ENCODE measurements around the gene ACTN2. TPM values are rescaled to one million over a fixed set of nuclear protein-coding genes. Genes with fewer than 3 reads are reported as not detected.

ACTN2 gene
- total and polyA plus RNA-seq, 4 donors, result 0.81 to 6.6 (median 3.0) TPM

GRCh38 chr1:236754525-236755210 is 68.4 kb downstream of the ACTN2 start:
- Histone ChIP-seq H3K27ac (ENCODE audit: low read depth in 1 of 2, low read length in 1 of 2) (no peak overlapping the region), H3K27me3 (ENCODE audit: control insufficient read depth in 3 of 3, insufficient read depth in 3 of 3, low read length in 2 of 3) (no peaks in the 10 kb centered on the region), H3K9ac (ENCODE audit: insufficient read depth in 1 of 2, low read length in 2 of 2) (no peak overlapping the region), H3K4me3 (no peak overlapping the region), H3K9me3 (ENCODE audit: control insufficient read depth in 4 of 4, insufficient read depth in 3 of 4, low read length in 3 of 4) (no peaks in the 10 kb centered on the region), H3K4me1 (ENCODE audit: control insufficient read depth in 5 of 5, insufficient read depth in 5 of 5, low read length in 5 of 5) (peaks cover 0 to 8% (median 0%) of the 10 kb centered on the region in 5 donors), H3K36me3 (ENCODE audit: control insufficient read depth in 4 of 4, insufficient read depth in 4 of 4, low read length in 4 of 4) (peaks cover 0 to 12% (median 0%) of the 10 kb centered on the region in 4 donors)
- 85 to 96% methylated on average over 18 of the region's 18 CpGs for WGBS, 2 donors
- no peak for DNase-seq
- no peak for ATAC-seq (ENCODE audit: insufficient read depth, low FRiP score)
- TF ChIP-seq, protein P1, sequence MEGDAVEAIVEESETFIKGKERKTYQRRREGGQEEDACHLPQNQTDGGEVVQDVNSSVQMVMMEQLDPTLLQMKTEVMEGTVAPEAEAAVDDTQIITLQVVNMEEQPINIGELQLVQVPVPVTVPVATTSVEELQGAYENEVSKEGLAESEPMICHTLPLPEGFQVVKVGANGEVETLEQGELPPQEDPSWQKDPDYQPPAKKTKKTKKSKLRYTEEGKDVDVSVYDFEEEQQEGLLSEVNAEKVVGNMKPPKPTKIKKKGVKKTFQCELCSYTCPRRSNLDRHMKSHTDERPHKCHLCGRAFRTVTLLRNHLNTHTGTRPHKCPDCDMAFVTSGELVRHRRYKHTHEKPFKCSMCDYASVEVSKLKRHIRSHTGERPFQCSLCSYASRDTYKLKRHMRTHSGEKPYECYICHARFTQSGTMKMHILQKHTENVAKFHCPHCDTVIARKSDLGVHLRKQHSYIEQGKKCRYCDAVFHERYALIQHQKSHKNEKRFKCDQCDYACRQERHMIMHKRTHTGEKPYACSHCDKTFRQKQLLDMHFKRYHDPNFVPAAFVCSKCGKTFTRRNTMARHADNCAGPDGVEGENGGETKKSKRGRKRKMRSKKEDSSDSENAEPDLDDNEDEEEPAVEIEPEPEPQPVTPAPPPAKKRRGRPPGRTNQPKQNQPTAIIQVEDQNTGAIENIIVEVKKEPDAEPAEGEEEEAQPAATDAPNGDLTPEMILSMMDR (IDR thresholded peaks at IDR 0.05; ENCODE audit: control extremely low read depth, extremely low read depth), result no peak

- WGBS, 2 donors, result 84 to 93% methylated on average over 2 of the region's 2 CpGs
- ATAC-seq (ENCODE audit: insufficient read depth, low FRiP score), result no peak
Measured at GRCh38 chr1:236757640-236758039, 71.3 kb downstream of the ACTN2 start.

DNA sequence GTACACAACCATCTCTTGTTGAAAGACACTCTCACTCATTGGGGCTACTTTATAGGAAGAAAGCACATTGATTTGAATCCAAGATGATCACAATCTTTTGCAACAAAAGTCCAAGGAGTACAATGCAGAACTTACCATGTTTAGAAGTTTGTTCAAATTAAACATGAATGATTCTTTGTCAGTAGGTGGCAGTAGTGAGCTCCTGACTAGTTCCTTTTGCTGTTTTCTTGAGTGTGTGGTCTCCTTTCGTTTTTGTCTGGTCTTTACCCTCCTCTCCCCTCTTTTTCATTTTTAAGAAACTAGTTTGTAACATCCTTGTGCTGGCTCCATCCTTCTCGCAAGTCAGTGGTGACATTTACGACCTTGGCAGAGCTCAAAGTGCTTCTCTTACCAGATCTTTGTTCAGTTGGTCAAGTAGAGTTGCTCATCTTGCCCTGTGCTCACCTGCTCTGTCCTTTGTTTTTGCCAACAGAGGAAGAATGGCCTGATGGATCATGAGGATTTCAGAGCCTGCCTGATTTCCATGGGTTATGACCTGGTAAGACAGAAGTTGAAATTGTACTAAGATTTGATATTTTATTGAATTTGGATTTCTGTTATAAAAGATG is 73.1 kb downstream of the ACTN2 start:
- no peak overlapping the region for H3K4me3 ChIP-seq
- no peak overlapping the region for H3K9ac ChIP-seq (ENCODE audit: insufficient read depth in 1 of 2, low read length in 2 of 2)
- no peak overlapping the region for H3K27ac ChIP-seq (ENCODE audit: low read depth in 1 of 2, low read length in 1 of 2)
- peaks cover 0 to 24% (median 0%) of the 10 kb centered on the region in 4 donors for H3K36me3 ChIP-seq (ENCODE audit: control insufficient read depth in 4 of 4, insufficient read depth in 4 of 4, low read length in 4 of 4)
- H3K27me3 ChIP-seq (ENCODE audit: control insufficient read depth in 3 of 3, insufficient read depth in 3 of 3, low read length in 2 of 3), result no peaks in the 10 kb centered on the region
- 55 to 63% methylated on average over 3 of the region's 3 CpGs for WGBS, 2 donors
- ATAC-seq (ENCODE audit: insufficient read depth, low FRiP score), result no peak
- H3K9me3 ChIP-seq (ENCODE audit: control insufficient read depth in 4 of 4, insufficient read depth in 3 of 4, low read length in 3 of 4), result no peaks in the 10 kb centered on the region
- TF ChIP-seq, protein P1 (IDR thresholded peaks at IDR 0.05; ENCODE audit: control extremely low read depth, extremely low read depth), result peak; percentile 29
- H3K4me1 ChIP-seq (ENCODE audit: control insufficient read depth in 5 of 5, insufficient read depth in 5 of 5, low read length in 5 of 5), result peaks cover 0 to 1% (median 0%) of the 10 kb centered on the region in 5 donors
- DNase-seq, result peak in 2 of 3 donors; percentile 49 to 60

More at GRCh38 chr1:236757640-236758039, 71.3 kb downstream of the ACTN2 start:
- peaks cover 0 to 24% (median 0%) of the 10 kb centered on the region in 4 donors for H3K36me3 ChIP-seq (ENCODE audit: control insufficient read depth in 4 of 4, insufficient read depth in 4 of 4, low read length in 4 of 4)
- H3K27ac ChIP-seq (ENCODE audit: low read depth in 1 of 2, low read length in 1 of 2), result no peak overlapping the region
- H3K4me3 ChIP-seq, result no peak overlapping the region
- peaks cover 0 to 8% (median 0%) of the 10 kb centered on the region in 5 donors for H3K4me1 ChIP-seq (ENCODE audit: control insufficient read depth in 5 of 5, insufficient read depth in 5 of 5, low read length in 5 of 5)
- no peak overlapping the region for H3K9ac ChIP-seq (ENCODE audit: insufficient read depth in 1 of 2, low read length in 2 of 2)
- no peaks in the 10 kb centered on the region for H3K9me3 ChIP-seq (ENCODE audit: control insufficient read depth in 4 of 4, insufficient read depth in 3 of 4, low read length in 3 of 4)
- H3K27me3 ChIP-seq (ENCODE audit: control insufficient read depth in 3 of 3, insufficient read depth in 3 of 3, low read length in 2 of 3), result no peaks in the 10 kb centered on the region
- no peak for DNase-seq
- TF ChIP-seq, protein P1 (IDR thresholded peaks at IDR 0.05; ENCODE audit: control extremely low read depth, extremely low read depth), result no peak
